ENCODE measurements around the gene CRYBG3. TPM values are rescaled to one million over a fixed set of nuclear protein-coding genes. Genes with fewer than 3 reads are reported as not detected.

Gene CRYBG3
- total RNA-seq, 1 donor = 20.3 TPM

DNA sequence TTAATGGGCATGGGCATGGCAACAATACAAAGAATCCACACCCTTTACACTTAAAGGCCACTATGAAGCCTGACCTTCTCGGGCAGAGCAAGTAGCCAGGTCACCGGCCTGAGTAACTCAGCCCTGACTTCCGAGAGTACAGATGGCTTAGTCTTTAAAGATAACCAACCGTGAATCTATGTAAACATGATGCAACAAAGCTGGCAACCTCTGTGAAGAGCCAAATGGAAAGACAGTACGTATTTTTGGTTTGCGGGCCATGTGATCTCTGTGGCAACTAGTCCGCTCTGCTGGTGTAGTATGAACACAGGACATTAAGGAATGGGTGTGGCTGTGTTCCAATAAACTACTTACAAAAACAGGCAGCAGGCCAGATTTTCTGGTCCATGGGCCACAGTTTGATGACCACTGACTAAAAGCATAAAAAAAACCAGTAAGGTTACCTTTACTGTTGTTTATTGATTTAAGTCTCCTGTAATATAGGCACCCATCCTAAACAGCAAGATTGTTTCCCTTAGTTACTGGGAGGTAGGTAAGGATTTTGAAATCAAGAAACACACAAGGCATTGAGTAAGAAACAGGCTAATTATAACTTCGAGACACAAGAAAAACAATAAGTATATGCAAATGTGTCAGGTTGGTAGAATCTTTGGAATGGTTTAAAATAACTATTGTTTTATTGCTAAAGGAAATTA lies 136.0 kb downstream of the CRYBG3 start:
- no peaks in the 10 kb centered on the region for H3K27me3 ChIP-seq (ENCODE audit: insufficient read depth, low read length)
- H3K79me2 ChIP-seq (ENCODE audit: insufficient read depth, low read length) = peaks cover 20% of the 10 kb centered on the region
- H3K4me1 ChIP-seq (ENCODE audit: insufficient read depth, low read length) = peaks cover 22% of the 10 kb centered on the region
- H3K4me3 ChIP-seq (ENCODE audit: insufficient read depth, low read length) = no peak overlapping the region
- peak overlapping the region; percentile 79 for H3K27ac ChIP-seq (ENCODE audit: low read depth, low read length)
- H3K36me3 ChIP-seq (ENCODE audit: insufficient read depth, low read length) = peaks cover 32% of the 10 kb centered on the region
- TF ChIP-seq, protein P1, sequence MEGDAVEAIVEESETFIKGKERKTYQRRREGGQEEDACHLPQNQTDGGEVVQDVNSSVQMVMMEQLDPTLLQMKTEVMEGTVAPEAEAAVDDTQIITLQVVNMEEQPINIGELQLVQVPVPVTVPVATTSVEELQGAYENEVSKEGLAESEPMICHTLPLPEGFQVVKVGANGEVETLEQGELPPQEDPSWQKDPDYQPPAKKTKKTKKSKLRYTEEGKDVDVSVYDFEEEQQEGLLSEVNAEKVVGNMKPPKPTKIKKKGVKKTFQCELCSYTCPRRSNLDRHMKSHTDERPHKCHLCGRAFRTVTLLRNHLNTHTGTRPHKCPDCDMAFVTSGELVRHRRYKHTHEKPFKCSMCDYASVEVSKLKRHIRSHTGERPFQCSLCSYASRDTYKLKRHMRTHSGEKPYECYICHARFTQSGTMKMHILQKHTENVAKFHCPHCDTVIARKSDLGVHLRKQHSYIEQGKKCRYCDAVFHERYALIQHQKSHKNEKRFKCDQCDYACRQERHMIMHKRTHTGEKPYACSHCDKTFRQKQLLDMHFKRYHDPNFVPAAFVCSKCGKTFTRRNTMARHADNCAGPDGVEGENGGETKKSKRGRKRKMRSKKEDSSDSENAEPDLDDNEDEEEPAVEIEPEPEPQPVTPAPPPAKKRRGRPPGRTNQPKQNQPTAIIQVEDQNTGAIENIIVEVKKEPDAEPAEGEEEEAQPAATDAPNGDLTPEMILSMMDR (IDR thresholded peaks at IDR 0.05; ENCODE audit: extremely low read depth, low read depth, low read length) = no peak
- DNase-seq (ENCODE audit: insufficient read length, low spot score, missing footprints) = peak; percentile 63
- no peaks in the 10 kb centered on the region for H3K9me3 ChIP-seq (ENCODE audit: low read depth, low read length)
- H2AFZ ChIP-seq (ENCODE audit: low read length) = no peak overlapping the region
- H4K20me1 ChIP-seq (ENCODE audit: insufficient read depth, low read length) = peaks cover 5% of the 10 kb centered on the region
- peak overlapping the region; percentile 34 for H3K4me2 ChIP-seq (ENCODE audit: insufficient read depth, low read length)

DNA sequence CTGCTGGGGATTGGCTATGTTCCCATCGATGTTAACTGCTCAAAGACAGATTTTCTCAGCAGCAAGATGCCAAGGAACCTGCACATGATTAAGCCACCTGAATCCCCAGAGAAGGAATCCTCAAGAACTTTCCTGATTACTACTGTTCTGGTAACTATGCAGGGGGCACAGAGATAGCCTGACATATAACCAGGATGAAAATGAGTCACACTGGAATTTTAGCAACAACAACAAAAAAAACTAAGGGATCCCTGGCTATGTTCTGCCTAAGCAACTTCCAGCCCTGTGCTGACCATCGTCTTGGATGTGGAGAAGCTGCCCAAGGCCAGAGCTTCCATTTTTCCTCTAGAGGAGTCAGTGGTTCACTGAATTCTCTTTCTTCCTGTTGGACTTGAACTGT lies 136.6 kb downstream of the CRYBG3 start:
- no peaks in the 10 kb centered on the region for H3K27me3 ChIP-seq (ENCODE audit: insufficient read depth, low read length)
- TF ChIP-seq, protein P1 (IDR thresholded peaks at IDR 0.05; ENCODE audit: extremely low read depth, low read depth, low read length) = no peak
- peaks cover 5% of the 10 kb centered on the region for H4K20me1 ChIP-seq (ENCODE audit: insufficient read depth, low read length)
- peak; percentile 48 for DNase-seq (ENCODE audit: insufficient read length, low spot score, missing footprints)
- H3K4me3 ChIP-seq (ENCODE audit: insufficient read depth, low read length) = peak overlapping the region; percentile 6
- H3K9me3 ChIP-seq (ENCODE audit: low read depth, low read length) = no peaks in the 10 kb centered on the region
- H3K36me3 ChIP-seq (ENCODE audit: insufficient read depth, low read length) = peaks cover 29% of the 10 kb centered on the region
- no peak overlapping the region for H2AFZ ChIP-seq (ENCODE audit: low read length)
- peaks cover 21% of the 10 kb centered on the region for H3K4me1 ChIP-seq (ENCODE audit: insufficient read depth, low read length)
- H3K27ac ChIP-seq (ENCODE audit: low read depth, low read length) = peak overlapping the region; percentile 79
- H3K79me2 ChIP-seq (ENCODE audit: insufficient read depth, low read length) = peaks cover 26% of the 10 kb centered on the region
- peak overlapping the region; percentile 34 for H3K4me2 ChIP-seq (ENCODE audit: insufficient read depth, low read length)

DNA sequence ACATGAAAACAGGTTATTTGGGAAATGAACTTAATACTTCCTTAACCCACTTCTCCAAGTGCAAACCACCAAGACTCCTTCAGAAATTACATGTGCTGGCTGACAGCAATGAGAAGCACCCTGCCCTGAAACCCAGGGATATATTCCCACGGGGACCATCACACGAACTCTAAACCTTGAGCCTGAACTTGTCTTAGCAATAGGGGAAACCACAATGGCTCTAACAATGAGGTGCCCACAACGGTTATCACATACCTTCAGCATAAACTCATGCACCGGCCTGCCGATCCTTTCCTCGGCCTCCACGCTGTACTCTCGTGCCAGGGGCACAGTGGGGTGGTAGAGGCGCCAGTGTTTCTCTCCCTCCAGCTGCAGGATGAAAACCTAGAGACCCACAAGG lies 137.0 kb downstream of the CRYBG3 start:
- H3K4me3 ChIP-seq (ENCODE audit: insufficient read depth, low read length) = peak overlapping the region; percentile 6
- no peaks in the 10 kb centered on the region for H3K27me3 ChIP-seq (ENCODE audit: insufficient read depth, low read length)
- H3K4me2 ChIP-seq (ENCODE audit: insufficient read depth, low read length) = peak overlapping the region; percentile 34
- H4K20me1 ChIP-seq (ENCODE audit: insufficient read depth, low read length) = peaks cover 5% of the 10 kb centered on the region
- no peak for DNase-seq (ENCODE audit: insufficient read length, low spot score, missing footprints)
- H3K9me3 ChIP-seq (ENCODE audit: low read depth, low read length) = no peaks in the 10 kb centered on the region
- peak overlapping the region; percentile 79 for H3K27ac ChIP-seq (ENCODE audit: low read depth, low read length)
- H2AFZ ChIP-seq (ENCODE audit: low read length) = no peak overlapping the region
- H3K79me2 ChIP-seq (ENCODE audit: insufficient read depth, low read length) = peaks cover 30% of the 10 kb centered on the region
- H3K36me3 ChIP-seq (ENCODE audit: insufficient read depth, low read length) = peaks cover 26% of the 10 kb centered on the region
- TF ChIP-seq, protein P1 (IDR thresholded peaks at IDR 0.05; ENCODE audit: extremely low read depth, low read depth, low read length) = no peak
- peaks cover 21% of the 10 kb centered on the region for H3K4me1 ChIP-seq (ENCODE audit: insufficient read depth, low read length)

DNA sequence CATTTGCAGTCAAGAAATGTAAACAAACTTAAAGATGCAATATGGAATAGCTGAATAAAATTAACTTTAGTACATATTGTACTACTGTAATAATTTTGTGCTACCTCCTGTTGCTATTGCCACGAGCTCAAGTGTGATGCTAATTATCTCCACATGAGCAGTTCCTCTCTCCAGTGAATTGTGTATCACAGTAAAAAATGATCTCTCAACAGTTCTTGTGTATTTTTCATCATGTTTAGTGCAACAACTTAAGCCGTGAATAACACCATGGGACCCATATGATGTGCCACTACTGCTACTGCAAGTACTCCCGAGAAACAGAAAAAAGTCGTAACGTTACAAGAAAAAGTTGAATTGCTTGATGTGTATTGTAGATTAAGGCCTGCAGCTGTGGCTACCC lies 138.1 kb downstream of the CRYBG3 start:
- Histone ChIP-seq H3K9me3 (ENCODE audit: low read depth, low read length) (no peaks in the 10 kb centered on the region), H3K27ac (ENCODE audit: low read depth, low read length) (no peak overlapping the region), H3K27me3 (ENCODE audit: insufficient read depth, low read length) (no peaks in the 10 kb centered on the region), H4K20me1 (ENCODE audit: insufficient read depth, low read length) (peaks cover 5% of the 10 kb centered on the region), H3K4me1 (ENCODE audit: insufficient read depth, low read length) (peaks cover 21% of the 10 kb centered on the region), H3K4me2 (ENCODE audit: insufficient read depth, low read length) (no peak overlapping the region), H3K4me3 (ENCODE audit: insufficient read depth, low read length) (no peak overlapping the region), H3K79me2 (ENCODE audit: insufficient read depth, low read length) (peaks cover 37% of the 10 kb centered on the region), H2AFZ (ENCODE audit: low read length) (no peak overlapping the region), H3K36me3 (ENCODE audit: insufficient read depth, low read length) (peaks cover 15% of the 10 kb centered on the region)
- no peak for DNase-seq (ENCODE audit: insufficient read length, low spot score, missing footprints)
- TF ChIP-seq, protein P1 (IDR thresholded peaks at IDR 0.05; ENCODE audit: extremely low read depth, low read depth, low read length) = no peak

Data from osteoblast (primary cell).